Ascending aorta (tissue), 2 donors: ENCODE results near the gene PTPRE. TPM values are rescaled to one million over a fixed set of nuclear protein-coding genes. Genes with fewer than 3 reads are reported as not detected.
A peak's percentile ranks its signal among the peaks of the same experiment; 100 is the strongest.

Experiments
- DNase-seq, 2 donors: peaks; one replicate each; pipeline ENCODE4 v3.0.0-alpha.2; 2019; ENCODE audit warnings: low spot score in 2 of 2
- H3K27ac ChIP-seq, 2 donors: fragments of 200-600 bp; sonication (generic); one replicate each; pipeline ENCODE4 v1.5.1; 2016 to 2017; ENCODE audit warnings: mild to moderate bottlenecking in 1 of 2
- H3K27me3 ChIP-seq: fragments of 200-600 bp; sonication (generic); one replicate; pipeline ENCODE4 v1.5.1; 2017
- H3K36me3 ChIP-seq, 2 donors: fragments of 200-600 bp; sonication (generic); one replicate each; pipeline ENCODE4 v1.5.1; 2016
- H3K4me1 ChIP-seq, 2 donors: fragments of 200-600 bp; sonication (generic); one replicate each; pipeline ENCODE4 v1.5.1; 2016 to 2017; ENCODE audit warnings: mild to moderate bottlenecking in 1 of 2
- H3K4me3 ChIP-seq, 2 donors: fragments of 200-600 bp; sonication (generic); one replicate each; pipeline ENCODE4 v1.5.1; 2016 to 2017; ENCODE audit warnings: mild to moderate bottlenecking in 1 of 2
- H3K9me3 ChIP-seq, 2 donors: fragments of 200-600 bp; sonication (generic); one replicate each; pipeline ENCODE4 v1.5.1; 2016
- intact Hi-C: fragments of 100-400 bp; cut with DNase I; formaldehyde crosslinking; loops from one replicate; pipeline ENCODE4 v1.15.1; 2023
- total RNA-seq: library from RNA; depleted of rRNA; stranded (reverse); fragments of >200 nt; gene quantifications from one replicate; pipeline ENCODE4 v1.1.0, GENCODE V29; 2016
- TF ChIP-seq, protein P1 (sequence below), 3 experiments: fragments of 200-600 bp in 2 of 3; fragments of 450-650 bp in 1 of 3; sonication (generic) in 2 of 3; IDR thresholded peaks; one replicate each; pipeline ENCODE4 v1.5.1; 2016 to 2019; ENCODE audit warnings: antibody characterized with exemption in 3 of 3, mild to moderate bottlenecking in 1 of 3, moderate library complexity in 1 of 3

Gene PTPRE
- total RNA-seq, 1 donor from 2014 or later, result 14.5 TPM

DNA sequence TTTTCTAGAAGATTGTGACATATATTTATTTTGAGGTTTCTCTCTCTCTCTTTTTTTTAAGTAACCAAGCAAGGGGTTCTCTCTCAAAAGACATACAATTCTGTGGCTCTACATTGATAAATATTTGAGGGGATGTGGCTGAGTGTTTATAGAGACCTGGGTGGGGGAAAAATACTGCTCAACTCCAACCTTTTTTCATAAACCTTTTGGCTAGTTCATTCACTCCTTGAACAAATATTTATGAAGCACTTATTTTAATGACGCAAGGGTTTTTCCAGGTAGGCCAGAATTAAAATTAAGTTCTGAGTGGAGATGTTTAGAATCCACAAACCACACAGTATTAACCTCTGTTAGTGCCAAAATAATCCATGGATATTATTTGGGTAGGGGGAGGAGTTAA, 100.2 kb downstream of the PTPRE start:
- TF ChIP-seq, protein P1, sequence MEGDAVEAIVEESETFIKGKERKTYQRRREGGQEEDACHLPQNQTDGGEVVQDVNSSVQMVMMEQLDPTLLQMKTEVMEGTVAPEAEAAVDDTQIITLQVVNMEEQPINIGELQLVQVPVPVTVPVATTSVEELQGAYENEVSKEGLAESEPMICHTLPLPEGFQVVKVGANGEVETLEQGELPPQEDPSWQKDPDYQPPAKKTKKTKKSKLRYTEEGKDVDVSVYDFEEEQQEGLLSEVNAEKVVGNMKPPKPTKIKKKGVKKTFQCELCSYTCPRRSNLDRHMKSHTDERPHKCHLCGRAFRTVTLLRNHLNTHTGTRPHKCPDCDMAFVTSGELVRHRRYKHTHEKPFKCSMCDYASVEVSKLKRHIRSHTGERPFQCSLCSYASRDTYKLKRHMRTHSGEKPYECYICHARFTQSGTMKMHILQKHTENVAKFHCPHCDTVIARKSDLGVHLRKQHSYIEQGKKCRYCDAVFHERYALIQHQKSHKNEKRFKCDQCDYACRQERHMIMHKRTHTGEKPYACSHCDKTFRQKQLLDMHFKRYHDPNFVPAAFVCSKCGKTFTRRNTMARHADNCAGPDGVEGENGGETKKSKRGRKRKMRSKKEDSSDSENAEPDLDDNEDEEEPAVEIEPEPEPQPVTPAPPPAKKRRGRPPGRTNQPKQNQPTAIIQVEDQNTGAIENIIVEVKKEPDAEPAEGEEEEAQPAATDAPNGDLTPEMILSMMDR (IDR thresholded peaks at IDR 0.05), result no peak
- Histone ChIP-seq H3K9me3 (no peaks in the 10 kb centered on the region), H3K27me3 (no peaks in the 10 kb centered on the region), H3K4me1 (no peaks in the 10 kb centered on the region), H3K4me3 (no peak overlapping the region), H3K36me3 (no peaks in the 10 kb centered on the region), H3K27ac (no peak overlapping the region)
- no peak for DNase-seq
- intact Hi-C loops, result no loop called here

DNA sequence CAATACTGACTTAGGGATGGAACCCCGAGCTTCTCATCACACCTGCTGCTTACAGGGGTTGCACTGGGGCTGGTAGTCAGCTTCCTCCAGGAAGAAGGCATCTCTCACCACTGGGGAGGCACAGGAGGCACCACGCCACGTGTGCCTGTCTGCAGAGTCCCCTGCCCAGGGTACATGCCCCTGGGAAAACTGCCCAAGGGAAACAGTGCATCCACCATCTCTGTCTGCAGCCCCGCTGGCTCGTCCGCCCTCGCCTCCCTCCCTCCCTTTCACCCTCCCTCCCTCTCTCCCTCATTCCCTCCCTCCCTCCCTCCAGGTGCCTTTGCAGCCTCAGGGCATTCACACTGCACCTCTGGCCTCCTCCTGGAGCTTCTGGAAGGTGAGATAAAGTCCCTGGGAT, 101.1 kb downstream of the PTPRE start:
- no peak for DNase-seq
- Histone ChIP-seq H3K36me3 (no peaks in the 10 kb centered on the region), H3K27ac (no peak overlapping the region), H3K9me3 (no peaks in the 10 kb centered on the region), H3K4me3 (no peak overlapping the region), H3K27me3 (no peaks in the 10 kb centered on the region), H3K4me1 (no peaks in the 10 kb centered on the region)
- intact Hi-C loops, result no loop called here
- TF ChIP-seq, protein P1 (IDR thresholded peaks at IDR 0.05), result no peak

- intact Hi-C loops, result no loop called here
- Histone ChIP-seq H3K9me3 (no peaks in the 10 kb centered on the region), H3K27ac (no peak overlapping the region), H3K36me3 (no peaks in the 10 kb centered on the region), H3K27me3 (no peaks in the 10 kb centered on the region), H3K4me3 (no peak overlapping the region), H3K4me1 (no peaks in the 10 kb centered on the region)
- TF ChIP-seq, protein P1 (IDR thresholded peaks at IDR 0.05), result no peak
- DNase-seq, result no peak
These were observed 101.8 kb downstream of the PTPRE start for GRCh38 chr10:128008521-128009250.

DNA sequence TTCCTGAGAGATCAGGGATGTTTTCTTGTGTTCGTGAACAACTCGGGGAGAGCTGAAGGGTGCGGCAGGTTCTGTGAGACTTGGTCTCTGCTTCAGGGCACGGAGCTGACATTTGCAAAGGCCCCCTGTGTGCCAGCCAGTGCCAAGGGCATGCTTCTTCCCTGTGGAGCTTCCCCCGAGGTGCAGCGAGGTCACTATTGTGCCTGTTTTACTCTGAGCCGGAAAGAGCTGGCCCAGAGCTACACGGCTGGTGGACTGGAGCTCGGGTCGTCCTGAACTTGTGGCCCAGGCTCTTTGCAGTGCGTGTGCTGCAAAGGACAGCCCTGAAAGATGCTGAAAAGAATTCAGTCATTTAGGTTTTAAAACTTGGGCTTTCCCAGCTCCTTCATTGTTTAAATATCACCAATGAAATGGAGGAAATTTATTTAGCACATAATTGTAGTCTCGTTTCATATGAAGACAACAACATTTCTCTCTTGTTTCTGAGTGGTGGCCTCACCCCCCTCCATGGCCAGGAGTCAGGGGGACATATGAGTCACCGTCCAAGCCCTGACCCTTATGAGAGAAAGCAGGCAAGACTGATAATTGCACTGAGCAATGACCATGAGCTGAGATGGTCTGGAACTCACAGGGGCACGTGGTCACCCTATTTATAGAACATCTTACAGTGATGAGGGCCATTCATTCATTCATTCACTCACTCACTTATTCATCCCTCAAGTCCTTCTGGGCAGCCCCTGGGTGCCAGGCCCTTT, 102.6 kb downstream of the PTPRE start:
- H3K4me3 ChIP-seq, result no peak overlapping the region
- H3K36me3 ChIP-seq, result no peaks in the 10 kb centered on the region
- H3K4me1 ChIP-seq, result no peaks in the 10 kb centered on the region
- no peak for DNase-seq
- H3K9me3 ChIP-seq, result no peaks in the 10 kb centered on the region
- H3K27ac ChIP-seq, result no peak overlapping the region
- no peaks in the 10 kb centered on the region for H3K27me3 ChIP-seq
- TF ChIP-seq, protein P1 (IDR thresholded peaks at IDR 0.05), result no peak
- intact Hi-C loops, result loop anchor here (2.0 to 5.0 kb wide), 2 partner anchors 19 to 87 kb away; no protein-coding TSS in a partner anchor

DNA sequence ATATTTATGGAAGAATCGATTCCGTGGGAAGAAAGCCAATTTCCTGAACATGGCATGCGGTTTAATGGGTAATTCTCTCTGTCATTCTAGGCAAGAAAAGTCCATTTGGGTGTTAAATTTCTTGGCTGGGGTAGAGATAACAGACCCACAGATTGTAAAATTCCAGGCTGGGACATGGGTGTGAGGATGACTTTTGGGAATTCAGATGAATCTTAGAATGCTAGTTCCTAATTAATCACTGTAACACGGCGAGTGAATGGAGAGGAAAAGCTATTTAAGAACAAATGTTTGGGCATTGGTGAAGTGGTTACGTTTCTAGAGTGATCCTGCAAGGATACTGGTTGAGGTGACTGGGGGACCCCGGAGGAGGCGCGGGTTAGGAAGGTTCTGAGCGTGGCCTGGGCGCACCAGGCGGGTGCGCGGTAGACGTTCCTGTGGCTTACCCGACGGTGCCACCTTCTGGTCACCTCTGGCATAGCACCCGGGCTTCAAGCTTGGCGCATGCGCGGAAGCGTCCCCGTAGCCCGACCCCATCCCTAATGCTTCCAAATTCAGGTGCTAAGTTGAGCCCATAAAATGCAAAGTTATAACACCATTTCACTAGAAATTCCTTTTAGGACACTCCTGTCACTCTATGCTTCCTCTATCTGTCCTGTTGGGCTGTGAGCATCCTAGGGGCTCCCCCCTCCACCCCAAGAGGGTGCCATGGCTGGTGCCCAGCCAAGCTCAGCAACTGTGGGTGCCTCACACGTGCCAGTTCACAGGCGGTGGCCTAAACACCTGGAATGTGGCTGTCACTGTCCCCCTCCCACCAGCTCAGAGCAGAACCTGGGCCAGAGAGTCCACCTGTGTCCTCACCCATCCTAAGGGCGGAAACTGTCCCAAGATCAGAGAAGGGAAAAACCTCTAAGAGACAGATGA, 104.4 kb downstream of the PTPRE start:
- intact Hi-C loops, result loop anchor here (1.0 to 5.0 kb wide), 5 partner anchors 21 to 105 kb away; no protein-coding TSS in a partner anchor
- Histone ChIP-seq H3K4me1 (no peaks in the 10 kb centered on the region), H3K27me3 (no peaks in the 10 kb centered on the region), H3K9me3 (no peaks in the 10 kb centered on the region), H3K4me3 (no peak overlapping the region), H3K27ac (no peak overlapping the region), H3K36me3 (no peaks in the 10 kb centered on the region)
- DNase-seq, result peak; percentile 23 to 87
- TF ChIP-seq, protein P1 (IDR thresholded peaks at IDR 0.05), result peak; percentile 98 to 99 (median 99)
